Keratinocyte (primary cell): ENCODE measurements around the gene XPNPEP2. TPM values are rescaled to one million over a fixed set of nuclear protein-coding genes. Genes with fewer than 3 reads are reported as not detected.

Experiments
- DNase-seq: peaks from one replicate; pipeline ENCODE4 v3.0.0-alpha.2; 2011; ENCODE audit warnings: low read depth, missing footprints, low spot score
- FAIRE-seq: peaks from 2 replicates; lab custom pipeline; 2011; peaks lifted over from hg19 to GRCh38; lab: Jason Lieb, UNC
- H2AFZ ChIP-seq: 2 replicates; pipeline ENCODE4 v1.6.0; 2012; ENCODE audit warnings: low read length, control low read depth, inconsistent platforms; ENCODE audit not compliant: control insufficient read depth
- H3K27ac ChIP-seq: 2 replicates; pipeline ENCODE4 v1.5.1; 2011; ENCODE audit warnings: low read length; ENCODE audit not compliant: control insufficient read depth, insufficient read depth
- H3K27me3 ChIP-seq: 3 replicates; pipeline ENCODE4 v1.6.0; 2011; ENCODE audit warnings: low read length; ENCODE audit not compliant: control insufficient read depth, insufficient read depth; ENCODE audit errors: extremely low read depth
- H3K36me3 ChIP-seq, 2 experiments: 2 replicates in 1 of 2; 3 replicates in 1 of 2; pipeline ENCODE4 v1.5.1; 2011; ENCODE audit warnings: low read length in 2 of 2, mild to moderate bottlenecking in 1 of 2; ENCODE audit not compliant: control insufficient read depth in 2 of 2, insufficient read depth in 2 of 2; ENCODE audit errors: extremely low read depth in 1 of 2
- H3K4me1 ChIP-seq: 3 replicates; pipeline ENCODE4 v1.5.1; 2011; ENCODE audit warnings: low read length; ENCODE audit not compliant: control insufficient read depth, insufficient read depth; ENCODE audit errors: extremely low read depth
- H3K4me2 ChIP-seq: 3 replicates; pipeline ENCODE4 v1.6.0; 2011; ENCODE audit warnings: low read depth, low read length; ENCODE audit not compliant: control insufficient read depth, insufficient read depth; ENCODE audit errors: extremely low read depth
- H3K4me3 ChIP-seq, 3 experiments: fragments of 200-600 bp in 1 of 3; sonication (generic) in 1 of 3; 2 replicates in 2 of 3; 3 replicates in 1 of 3; pipeline ENCODE4 v1.5.1; 2011 to 2016; ENCODE audit warnings: low read length in 3 of 3, mild to moderate bottlenecking in 3 of 3, control low read depth in 2 of 3, inconsistent platforms in 1 of 3, low read depth in 1 of 3, mixed read lengths in 1 of 3, mixed run types in 1 of 3, moderate library complexity in 1 of 3; ENCODE audit not compliant: control insufficient read depth in 2 of 3, insufficient read depth in 2 of 3; ENCODE audit errors: extremely low read depth in 1 of 3
- H3K79me2 ChIP-seq: 2 replicates; pipeline ENCODE4 v1.6.0; 2012; ENCODE audit warnings: low read length; ENCODE audit not compliant: control insufficient read depth, insufficient read depth
- H3K9ac ChIP-seq: 3 replicates; pipeline ENCODE4 v1.6.0; 2011; ENCODE audit warnings: low read length; ENCODE audit not compliant: control insufficient read depth, insufficient read depth; ENCODE audit errors: extremely low read depth
- H3K9me1 ChIP-seq: 3 replicates; pipeline ENCODE4 v1.6.0; 2011; ENCODE audit warnings: low read length; ENCODE audit not compliant: control insufficient read depth, insufficient read depth; ENCODE audit errors: extremely low read depth
- H3K9me3 ChIP-seq: 2 replicates; pipeline ENCODE4 v1.5.1; 2012; ENCODE audit warnings: low read depth, low read length; ENCODE audit not compliant: control insufficient read depth
- H4K20me1 ChIP-seq: 3 replicates; pipeline ENCODE4 v1.6.0; 2011; ENCODE audit warnings: low read length; ENCODE audit not compliant: control insufficient read depth, insufficient read depth; ENCODE audit errors: extremely low read depth
- EZH2 ChIP-seq: IDR thresholded peaks from one replicate; pipeline ENCODE4 v1.6.1; 2012; ENCODE audit warnings: inconsistent platforms, mild to moderate bottlenecking, low read length, moderate library complexity
- dilution Hi-C: fragments of 300-500 bp; cut with MboI; formaldehyde crosslinking; loops from one replicate; pipeline ENCODE4 v1.7.0; 2020; ENCODE audit warnings: low sequenced_read_pairs; ENCODE audit not compliant: extremely low pct_ligation_motif_present
- polyA plus RNA-seq, 5 experiments: library from polyadenylated mRNA; depleted of rRNA in 3 of 5; stranded (reverse) in 3 of 5; stranded (forward) in 1 of 5; unstranded in 1 of 5; fragments of >200 nt; gene quantifications; 1 replicate in 1 of 5; 2 replicates in 3 of 5; 3 replicates in 1 of 5; pipeline versions ENCODE4 v1.2.1 to v1.2.3, GENCODE V29; 2011 to 2012; ENCODE audit warnings: missing spikeins in 2 of 5, low read depth in 1 of 5, low replicate concordance in 1 of 5
- TF ChIP-seq, protein P1 (sequence below), 3 experiments: IDR thresholded peaks in 1 of 3; conservative IDR thresholded peaks in 1 of 3; optimal IDR thresholded peaks in 1 of 3; 2 replicates in 2 of 3; 3 replicates in 1 of 3; pipeline versions ENCODE3 to v1.5.1; 2011; ENCODE audit warnings: low read length in 3 of 3, mild to moderate bottlenecking in 3 of 3, moderate library complexity in 2 of 3, control low read depth in 1 of 3, inconsistent platforms in 1 of 3; ENCODE audit not compliant: insufficient read depth in 2 of 3; ENCODE audit errors: extremely low read depth in 1 of 3

XPNPEP2 gene
- polyA plus RNA-seq, 1 donor (not counting 4 experiments of a cell fraction or from before 2014, with no cell fraction given), result not detected

DNA sequence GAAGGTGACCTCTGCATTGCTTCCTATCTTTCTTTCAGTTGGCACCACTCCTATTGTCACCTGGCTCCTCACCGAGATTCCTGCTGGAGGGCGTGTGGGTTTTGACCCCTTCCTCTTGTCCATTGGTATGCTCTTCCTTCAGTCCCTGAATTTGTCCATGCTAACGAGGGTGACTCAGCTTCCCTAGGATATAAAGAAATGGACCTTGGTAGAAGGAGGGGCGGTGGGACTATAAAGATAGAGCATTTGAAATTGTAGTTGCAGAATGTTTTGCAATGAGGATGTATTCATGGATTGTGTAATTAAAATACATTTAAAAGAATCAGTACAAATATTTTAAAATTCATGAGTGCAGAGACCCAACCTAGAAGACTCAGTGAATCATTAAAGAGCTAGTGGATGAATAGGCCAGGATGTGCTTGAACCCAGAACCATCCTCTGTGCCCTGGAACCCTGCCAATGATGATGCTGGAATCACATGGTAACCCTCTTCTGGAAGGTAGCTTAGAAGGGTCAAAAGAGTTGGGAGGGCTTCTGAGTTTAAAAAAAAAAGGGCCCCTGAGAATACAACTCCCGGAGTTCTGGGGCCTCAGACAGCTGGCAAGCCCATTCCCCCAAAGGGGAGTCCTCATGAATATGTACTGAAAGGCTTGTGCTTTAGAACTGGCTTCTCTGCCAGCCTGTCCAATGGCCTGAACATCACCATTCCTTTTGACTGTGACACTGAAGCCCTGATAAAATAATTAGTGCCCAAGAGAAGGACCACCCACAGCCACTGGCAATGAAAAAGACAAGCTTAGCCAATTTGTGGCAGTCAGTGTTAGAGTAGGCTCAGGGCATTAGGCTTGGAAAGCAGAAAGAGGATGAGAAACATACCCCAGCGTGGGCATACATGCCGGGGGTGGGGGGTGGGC is 8.0 kb downstream of the XPNPEP2 start:
- Histone ChIP-seq H3K27ac (no peak overlapping the region), H3K9me3 (no peaks in the 10 kb centered on the region), H3K36me3 (no peaks in the 10 kb centered on the region), H3K27me3 (peaks cover 11% of the 10 kb centered on the region), H3K79me2 (no peaks in the 10 kb centered on the region), H2AFZ (no peak overlapping the region), H3K9me1 (no peaks in the 10 kb centered on the region), H4K20me1 (no peaks in the 10 kb centered on the region), H3K4me1 (no peaks in the 10 kb centered on the region), H3K4me2 (no peak overlapping the region), H3K9ac (no peak overlapping the region), H3K4me3 (no peak overlapping the region)
- DNase-seq (no peak), FAIRE-seq (no peak)
- dilution Hi-C loops, result loop anchor here (10.0 kb wide), 1 partner anchor 48 kb away; no protein-coding TSS in a partner anchor
- TF ChIP-seq, protein P1, sequence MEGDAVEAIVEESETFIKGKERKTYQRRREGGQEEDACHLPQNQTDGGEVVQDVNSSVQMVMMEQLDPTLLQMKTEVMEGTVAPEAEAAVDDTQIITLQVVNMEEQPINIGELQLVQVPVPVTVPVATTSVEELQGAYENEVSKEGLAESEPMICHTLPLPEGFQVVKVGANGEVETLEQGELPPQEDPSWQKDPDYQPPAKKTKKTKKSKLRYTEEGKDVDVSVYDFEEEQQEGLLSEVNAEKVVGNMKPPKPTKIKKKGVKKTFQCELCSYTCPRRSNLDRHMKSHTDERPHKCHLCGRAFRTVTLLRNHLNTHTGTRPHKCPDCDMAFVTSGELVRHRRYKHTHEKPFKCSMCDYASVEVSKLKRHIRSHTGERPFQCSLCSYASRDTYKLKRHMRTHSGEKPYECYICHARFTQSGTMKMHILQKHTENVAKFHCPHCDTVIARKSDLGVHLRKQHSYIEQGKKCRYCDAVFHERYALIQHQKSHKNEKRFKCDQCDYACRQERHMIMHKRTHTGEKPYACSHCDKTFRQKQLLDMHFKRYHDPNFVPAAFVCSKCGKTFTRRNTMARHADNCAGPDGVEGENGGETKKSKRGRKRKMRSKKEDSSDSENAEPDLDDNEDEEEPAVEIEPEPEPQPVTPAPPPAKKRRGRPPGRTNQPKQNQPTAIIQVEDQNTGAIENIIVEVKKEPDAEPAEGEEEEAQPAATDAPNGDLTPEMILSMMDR (optimal IDR thresholded peaks at IDR 0.05 in 1 of 3, IDR thresholded peaks at IDR 0.05 in 1 of 3, conservative IDR thresholded peaks at IDR 0.05 in 1 of 3; ENCODE audit: extremely low read depth in 1 of 3, insufficient read depth in 2 of 3, low read length in 3 of 3), result no peak
- no peak for TF ChIP-seq EZH2

- Histone ChIP-seq H3K27ac (no peak overlapping the region), H3K4me3 (no peak overlapping the region), H3K4me2 (no peak overlapping the region), H3K9me1 (no peaks in the 10 kb centered on the region), H4K20me1 (no peaks in the 10 kb centered on the region), H3K27me3 (peaks cover 11% of the 10 kb centered on the region), H3K79me2 (no peaks in the 10 kb centered on the region), H3K4me1 (no peaks in the 10 kb centered on the region), H3K36me3 (no peaks in the 10 kb centered on the region), H3K9me3 (no peaks in the 10 kb centered on the region), H2AFZ (no peak overlapping the region), H3K9ac (no peak overlapping the region)
- TF ChIP-seq, protein P1 (optimal IDR thresholded peaks at IDR 0.05 in 1 of 3, IDR thresholded peaks at IDR 0.05 in 1 of 3, conservative IDR thresholded peaks at IDR 0.05 in 1 of 3; ENCODE audit: extremely low read depth in 1 of 3, insufficient read depth in 2 of 3, low read length in 3 of 3), result no peak
- no peak for TF ChIP-seq EZH2
- DNase-seq (no peak), FAIRE-seq (no peak)
- dilution Hi-C loops, result loop anchor here (10.0 kb wide), 1 partner anchor 47 kb away; no protein-coding TSS in a partner anchor
Measured at GRCh38 chrX:129747533-129747932, 8.8 kb downstream of the XPNPEP2 start.
